Fibroblast of mammary gland (primary cell): ENCODE results near the gene FSTL5.

Experiments
- DNase-seq: peaks from one replicate; pipeline ENCODE4 v3.0.0-alpha.2; 2010; ENCODE audit warnings: low read depth
- H3K4me3 ChIP-seq: 2 replicates; pipeline ENCODE4 v1.5.1; 2011; ENCODE audit warnings: low read depth, mild to moderate bottlenecking, low read length, moderate library complexity; ENCODE audit not compliant: control insufficient read depth
- CTCF ChIP-seq: conservative IDR thresholded peaks from 2 replicates; pipeline ENCODE4 v1.5.1; 2011; ENCODE audit warnings: low read depth, low read length, inconsistent platforms; ENCODE audit not compliant: control insufficient read depth, insufficient read depth

FSTL5 gene

GRCh38 chr4:161577579-161578301, 586.1 kb downstream of the FSTL5 start:
- no peak overlapping the region for H3K4me3 ChIP-seq
- no peak for TF ChIP-seq CTCF
- peak; percentile 26 for DNase-seq

- no peak overlapping the region for H3K4me3 ChIP-seq
- TF ChIP-seq CTCF: no peak
- DNase-seq: no peak
These were observed 590.0 kb downstream of the FSTL5 start for GRCh38 chr4:161573836-161574235.

GRCh38 chr4:161564230-161564834, 599.5 kb downstream of the FSTL5 start:
- DNase-seq: peak; percentile 16
- TF ChIP-seq CTCF: peak; percentile 14
- H3K4me3 ChIP-seq: no peak overlapping the region

- no peak overlapping the region for H3K4me3 ChIP-seq
- no peak for TF ChIP-seq CTCF
- peak; percentile 26 for DNase-seq
These were observed 607.8 kb downstream of the FSTL5 start for GRCh38 chr4:161555689-161556660.

- peak; percentile 14 for DNase-seq
- no peak overlapping the region for H3K4me3 ChIP-seq
- TF ChIP-seq CTCF: no peak
These were observed 609.3 kb downstream of the FSTL5 start for GRCh38 chr4:161554372-161554990.

GRCh38 chr4:161546902-161547301, 616.9 kb downstream of the FSTL5 start:
- no peak for TF ChIP-seq CTCF
- peak; percentile 9 for DNase-seq
- no peak overlapping the region for H3K4me3 ChIP-seq
